ENCODE measurements around the gene SETBP1.
A peak's percentile ranks its signal among the peaks of the same experiment; 100 is the strongest.
"Not testable (repeated sequence)": the region's sequence is repeated elsewhere in the genome, so short reads cannot be mapped to it uniquely, and the experiment has no call there.

Gene SETBP1

GRCh38 chr18:44704135-44704789 is 23.6 kb downstream of the SETBP1 start:
- DNase-seq (ENCODE audit: low read depth) = no peak

- DNase-seq (ENCODE audit: low read depth) = no peak
Measured at GRCh38 chr18:44705075-44705675, 24.5 kb downstream of the SETBP1 start.

GRCh38 chr18:44708451-44709083 is 27.9 kb downstream of the SETBP1 start:
- DNase-seq (ENCODE audit: low read depth) = no peak

GRCh38 chr18:44709307-44710126 is 28.8 kb downstream of the SETBP1 start:
- no peak for DNase-seq (ENCODE audit: low read depth)

GRCh38 chr18:44710931-44711330 is 30.2 kb downstream of the SETBP1 start:
- no peak for DNase-seq (ENCODE audit: low read depth)

GRCh38 chr18:44712025-44712424 is 31.3 kb downstream of the SETBP1 start:
- DNase-seq (ENCODE audit: low read depth) = no peak

GRCh38 chr18:44713435-44713834 is 32.7 kb downstream of the SETBP1 start:
- DNase-seq (ENCODE audit: low read depth) = no peak

GRCh38 chr18:44714376-44714775 is 33.7 kb downstream of the SETBP1 start:
- no peak for DNase-seq (ENCODE audit: low read depth)

GRCh38 chr18:44715245-44715644 is 34.6 kb downstream of the SETBP1 start:
- DNase-seq (ENCODE audit: low read depth) = no peak

- no peak for DNase-seq (ENCODE audit: low read depth)
Measured at GRCh38 chr18:44715842-44716241, 35.2 kb downstream of the SETBP1 start.

GRCh38 chr18:44716697-44717163 is 36.0 kb downstream of the SETBP1 start:
- no peak for DNase-seq (ENCODE audit: low read depth)

GRCh38 chr18:44719519-44720060 is 38.9 kb downstream of the SETBP1 start:
- DNase-seq (ENCODE audit: low read depth) = no peak

- not testable (repeated sequence) for DNase-seq (ENCODE audit: low read depth)
Measured at GRCh38 chr18:44721748-44722147, 41.1 kb downstream of the SETBP1 start.

GRCh38 chr18:44723411-44723810 is 42.7 kb downstream of the SETBP1 start:
- no peak for DNase-seq (ENCODE audit: low read depth)

GRCh38 chr18:44724105-44724778 is 43.6 kb downstream of the SETBP1 start:
- no peak for DNase-seq (ENCODE audit: low read depth)

GRCh38 chr18:44725300-44726058 is 44.8 kb downstream of the SETBP1 start:
- peak; percentile 62 for DNase-seq (ENCODE audit: low read depth)

- DNase-seq (ENCODE audit: low read depth) = no peak
Measured at GRCh38 chr18:44726059-44726421, 45.4 kb downstream of the SETBP1 start.

- DNase-seq (ENCODE audit: low read depth) = no peak
Measured at GRCh38 chr18:44727291-44727690, 46.6 kb downstream of the SETBP1 start.

- peak; percentile 46 for DNase-seq (ENCODE audit: low read depth)
Measured at GRCh38 chr18:44729631-44730101, 49.0 kb downstream of the SETBP1 start.

GRCh38 chr18:44730803-44731529 is 50.3 kb downstream of the SETBP1 start:
- DNase-seq (ENCODE audit: low read depth) = no peak
